ENCODE measurements around the gene KCNG2. TPM values are rescaled to one million over a fixed set of nuclear protein-coding genes. Genes with fewer than 3 reads are reported as not detected.

Gene KCNG2
- total and polyA plus RNA-seq, 2 of the 8 experiments (the other 6 are each of a cell fraction or from before 2014, with no cell fraction given): 0.19 to 0.74 TPM

GRCh38 chr18:79859314-79859713 is 61.6 kb downstream of the KCNG2 start (continued):
- no peak for TF ChIP-seq JUN (IDR thresholded peaks at IDR 0.05; ENCODE audit: low read depth, low read length)
- TF ChIP-seq EP300 (IDR thresholded peaks at IDR 0.05; ENCODE audit: borderline replicate concordance in 1 of 2, low read depth in 2 of 2, low read length in 2 of 2): no peak
- no peak for TF ChIP-seq CHD7 (IDR thresholded peaks at IDR 0.05; ENCODE audit: insufficient replicate concordance, low read length)
- TF ChIP-seq TCF12 (IDR thresholded peaks at IDR 0.05; ENCODE audit: low read depth, low read length): no peak
- TF ChIP-seq CHD1 (IDR thresholded peaks at IDR 0.05; ENCODE audit: low read depth, low read length): no peak
- TF ChIP-seq EZH2 (IDR thresholded peaks at IDR 0.05; ENCODE audit: low read depth, low read length, severe bottlenecking): no peak
- no peak for TF ChIP-seq YY1 (IDR thresholded peaks at IDR 0.05; ENCODE audit: low read depth, low read length)
- no peak for TF ChIP-seq SUZ12 (IDR thresholded peaks at IDR 0.05; ENCODE audit: low read length)
- TF ChIP-seq KDM1A (IDR thresholded peaks at IDR 0.05; ENCODE audit: borderline replicate concordance, low read length): no peak
- TF ChIP-seq FOSL1 (IDR thresholded peaks at IDR 0.05; ENCODE audit: insufficient read depth, low read depth, low read length): no peak

Measured in H1 (cell line).